HCEC 1CT (cell line): Measurements from ENCODE around the gene MBNL1.
A peak's percentile ranks its signal among the peaks of the same experiment; 100 is the strongest.
"Not testable (repeated sequence)": the region's sequence is repeated elsewhere in the genome, so short reads cannot be mapped to it uniquely, and the experiment has no call there.

ENCODE experiments used
- DNase-seq: peaks from one replicate; pipeline ENCODE4 v3.0.0-alpha.2; 2017

MBNL1 gene

DNA sequence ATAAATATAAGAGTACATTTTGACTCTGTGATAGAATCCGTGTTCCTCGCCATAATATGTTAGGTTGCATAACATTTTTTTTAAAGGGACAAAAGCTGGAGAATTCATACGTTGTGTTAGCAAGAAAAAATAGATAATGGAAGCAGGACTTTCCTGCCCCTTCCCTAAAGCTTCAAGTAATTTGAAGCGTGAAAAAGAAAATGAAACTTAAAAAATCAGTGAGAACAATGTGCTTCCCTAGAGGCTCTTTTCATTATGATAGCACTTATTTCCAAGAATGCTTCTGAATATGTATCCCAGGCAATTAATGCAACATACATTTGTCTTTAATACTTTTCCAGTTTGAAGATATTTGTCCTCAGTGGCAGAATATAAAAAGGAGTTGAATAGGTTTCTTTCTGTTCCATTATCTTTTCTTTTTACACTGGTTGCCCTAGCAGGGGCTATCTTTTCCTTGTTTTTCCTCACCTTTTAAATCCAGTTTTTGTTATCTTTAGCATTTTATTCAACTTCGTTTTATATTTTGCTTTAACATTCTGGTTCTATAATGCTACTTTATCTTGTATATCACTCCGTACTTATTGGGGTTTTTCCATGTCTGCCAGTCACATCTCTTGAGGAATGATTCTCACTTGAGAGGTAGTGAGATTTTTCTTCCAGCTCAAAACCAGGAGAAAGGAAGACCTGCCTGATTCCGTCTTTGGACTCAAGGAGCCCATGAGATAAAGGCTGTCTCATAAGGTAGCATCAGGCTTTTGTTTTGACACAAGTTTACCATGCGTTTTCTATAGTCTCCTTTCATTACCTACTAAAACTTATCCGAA is 113.8 kb downstream of the MBNL1 start:
- no peak for DNase-seq

DNA sequence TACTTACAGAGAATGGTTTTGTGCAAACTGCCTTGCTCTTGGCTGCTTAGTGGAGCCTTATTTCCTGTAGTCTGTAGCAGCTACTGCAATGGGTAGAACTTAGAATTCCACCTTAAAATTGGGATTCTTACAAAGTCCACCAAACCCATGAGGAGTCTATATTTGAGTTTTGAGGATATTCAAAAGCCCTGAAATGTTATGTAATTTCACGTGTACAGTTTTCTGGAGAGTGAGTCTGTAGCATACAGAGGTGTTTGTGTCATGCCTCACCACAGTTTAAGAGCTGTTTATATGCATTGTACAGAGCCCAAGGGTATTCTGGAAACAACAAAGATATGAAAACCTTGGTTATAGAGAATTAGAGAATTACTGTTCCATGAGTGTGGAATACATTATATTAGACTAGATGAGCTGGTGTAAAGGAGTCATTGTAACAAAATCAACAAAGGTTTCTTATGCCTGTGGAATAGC is 114.4 kb downstream of the MBNL1 start:
- DNase-seq = no peak

DNA sequence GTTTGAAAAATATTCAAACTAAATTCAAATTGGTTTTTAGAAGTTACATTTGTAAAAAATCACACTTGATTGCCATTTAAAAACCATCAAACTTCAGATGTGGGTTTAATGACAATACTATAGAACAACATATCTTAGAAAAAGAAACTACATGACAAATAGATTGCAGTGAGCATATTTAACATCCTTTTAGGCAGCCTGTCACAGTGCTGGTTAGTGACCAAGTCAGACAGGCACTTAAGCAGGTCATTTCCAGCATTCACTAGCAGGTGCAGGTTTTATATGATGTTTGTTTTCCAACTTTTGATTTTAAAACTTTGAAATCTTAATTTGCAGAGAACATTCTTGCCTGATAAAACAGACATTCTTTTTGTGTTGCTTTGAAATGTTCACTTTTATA is 115.7 kb downstream of the MBNL1 start:
- no peak for DNase-seq

DNA sequence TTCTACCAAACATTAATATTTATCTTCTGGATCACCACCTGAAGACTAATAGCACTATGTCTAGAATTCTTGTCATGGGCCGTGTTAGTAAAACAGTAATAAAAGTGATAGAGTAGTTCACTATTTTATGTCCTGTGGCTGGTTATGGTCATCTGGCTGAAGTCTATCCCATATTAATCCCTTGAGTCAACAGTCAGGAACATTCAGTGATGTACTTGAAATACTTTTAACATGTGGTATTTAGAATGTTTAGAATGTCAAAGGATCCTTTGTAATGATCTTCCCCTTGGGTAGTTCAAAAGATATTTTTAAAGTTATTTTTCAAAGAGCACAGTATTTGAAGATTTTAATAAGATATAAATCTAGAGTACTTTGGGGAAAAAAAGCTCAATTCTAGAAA is 117.0 kb downstream of the MBNL1 start:
- peak; percentile 90 for DNase-seq

DNA sequence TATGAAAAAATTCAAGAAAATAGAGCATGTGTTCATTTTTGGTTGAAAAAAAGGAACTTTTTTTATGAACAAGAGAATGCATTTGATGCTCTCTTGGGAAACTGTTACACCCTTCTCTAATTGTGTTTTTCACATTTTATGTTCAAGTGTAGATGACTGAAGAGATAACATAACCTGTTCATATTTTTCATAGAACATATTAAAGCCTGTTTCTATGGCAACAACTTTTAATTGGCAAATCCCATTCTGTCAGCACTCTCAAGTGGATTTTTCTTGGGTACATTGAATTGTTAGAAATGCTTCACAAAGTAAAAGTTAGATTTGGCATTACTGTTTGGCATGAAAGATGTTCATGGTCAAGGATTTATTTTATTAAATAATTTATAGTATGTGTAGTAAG is 117.5 kb downstream of the MBNL1 start:
- DNase-seq = no peak

DNA sequence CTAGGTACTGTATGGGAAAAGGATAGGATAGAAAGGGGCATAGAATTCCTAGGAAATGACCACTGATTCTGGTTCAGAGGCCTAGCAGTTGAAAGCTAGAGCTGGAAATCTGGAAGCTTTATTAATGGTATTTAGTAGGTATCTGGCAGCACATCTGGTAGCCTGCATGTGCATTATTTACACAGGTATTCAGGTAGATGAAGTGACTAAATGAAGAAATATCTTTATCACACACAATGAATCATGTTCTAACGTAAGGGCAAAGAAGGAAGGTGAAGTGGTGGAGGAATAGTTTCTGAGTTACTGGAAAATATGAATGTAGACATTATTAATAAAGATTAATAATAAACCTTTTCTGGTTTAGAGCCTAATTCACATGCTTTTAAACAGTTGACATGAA is 119.9 kb downstream of the MBNL1 start:
- DNase-seq = no peak

DNA sequence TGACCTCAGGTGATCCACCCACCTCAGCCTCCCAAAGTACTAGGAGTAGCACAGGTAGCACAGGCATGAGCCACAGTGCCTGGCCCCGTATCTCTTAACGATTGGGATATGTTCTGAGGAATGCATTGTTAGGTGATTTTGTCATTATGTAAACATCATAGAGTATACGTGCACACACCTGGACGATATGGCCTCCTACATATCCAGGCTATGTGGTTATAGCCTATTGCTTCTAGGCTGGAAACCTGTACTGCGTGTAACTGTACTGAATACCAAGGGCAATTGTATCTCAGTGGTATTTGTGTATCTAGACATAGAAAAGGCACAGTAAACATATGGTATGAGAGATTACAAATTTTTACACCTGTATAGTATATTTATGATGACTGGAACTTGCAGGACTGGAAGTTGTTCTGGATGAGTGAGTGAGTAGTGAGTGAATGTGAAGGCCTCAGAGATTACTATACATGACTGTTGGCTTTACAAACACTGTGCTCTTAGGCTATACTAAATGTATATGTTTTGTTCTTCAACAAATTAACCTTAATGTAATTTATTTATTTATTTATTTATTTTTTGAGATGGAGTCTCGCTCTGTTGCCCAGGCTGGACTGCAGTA is 120.7 kb downstream of the MBNL1 start:
- DNase-seq = no peak

DNA sequence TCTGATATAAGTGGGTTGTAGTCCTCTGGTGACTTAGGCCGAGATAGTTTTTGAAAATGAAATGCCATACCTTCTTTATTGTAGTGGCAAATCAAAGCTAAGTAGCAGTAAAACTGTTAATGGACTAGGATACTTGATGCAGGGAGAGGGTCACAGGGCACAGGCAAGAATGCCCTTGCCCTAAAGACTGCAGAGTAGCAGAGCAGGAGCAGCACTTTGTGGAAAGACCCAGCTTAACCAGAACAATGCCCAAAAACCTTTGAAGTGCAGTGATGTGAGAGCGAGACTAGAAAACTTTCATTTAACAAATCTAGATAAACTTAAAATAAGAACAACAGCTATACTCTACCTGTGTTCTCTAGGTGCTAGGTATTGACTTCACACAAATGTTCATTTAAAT is 121.9 kb downstream of the MBNL1 start:
- DNase-seq = no peak

DNA sequence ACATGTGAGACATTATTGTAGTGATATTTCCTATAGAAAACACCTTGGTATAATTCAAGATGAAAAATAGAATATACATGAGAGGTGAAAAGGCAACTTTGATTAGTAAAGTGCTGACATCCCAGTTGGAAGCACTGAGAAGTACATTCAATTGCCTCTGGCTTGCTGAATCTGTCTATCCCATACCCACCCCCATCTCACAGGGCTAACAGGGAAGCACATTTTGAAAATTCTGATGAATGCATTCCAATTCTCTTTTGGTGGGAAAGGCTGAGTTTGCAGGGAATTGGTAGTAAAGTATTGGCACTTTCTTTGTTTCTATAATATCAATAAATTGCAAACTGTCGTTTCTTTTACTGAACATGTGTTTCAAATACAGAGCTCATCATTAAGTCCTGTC is 122.9 kb downstream of the MBNL1 start:
- DNase-seq = no peak

DNA sequence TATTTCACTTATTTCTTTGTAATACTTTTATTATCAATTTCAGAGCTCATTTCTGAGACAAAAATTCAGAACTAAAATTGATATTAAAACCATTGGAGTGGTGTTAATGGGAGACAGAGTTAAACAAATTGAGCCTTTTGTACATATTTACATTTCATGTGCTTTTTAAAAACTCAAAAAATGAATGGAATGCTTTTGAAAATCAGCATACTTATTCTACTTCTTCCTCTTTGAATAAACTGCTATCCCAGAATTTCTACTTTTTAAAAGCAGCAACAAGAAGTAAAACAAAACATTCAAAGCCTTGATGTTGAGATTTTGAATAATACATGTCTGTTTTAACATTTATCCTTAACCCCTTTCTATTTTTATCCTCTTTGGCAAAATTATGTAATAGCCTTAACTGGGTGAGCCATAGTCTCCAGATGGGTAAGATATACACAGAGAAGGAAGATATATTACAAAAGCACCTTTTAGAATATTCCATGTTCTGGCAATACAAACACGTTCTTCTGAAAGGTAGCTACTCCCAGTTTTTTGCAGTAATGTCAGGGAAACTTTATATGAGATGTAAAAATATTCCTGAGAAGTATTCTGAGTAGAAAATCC is 123.6 kb downstream of the MBNL1 start:
- DNase-seq = peak; percentile 43

DNA sequence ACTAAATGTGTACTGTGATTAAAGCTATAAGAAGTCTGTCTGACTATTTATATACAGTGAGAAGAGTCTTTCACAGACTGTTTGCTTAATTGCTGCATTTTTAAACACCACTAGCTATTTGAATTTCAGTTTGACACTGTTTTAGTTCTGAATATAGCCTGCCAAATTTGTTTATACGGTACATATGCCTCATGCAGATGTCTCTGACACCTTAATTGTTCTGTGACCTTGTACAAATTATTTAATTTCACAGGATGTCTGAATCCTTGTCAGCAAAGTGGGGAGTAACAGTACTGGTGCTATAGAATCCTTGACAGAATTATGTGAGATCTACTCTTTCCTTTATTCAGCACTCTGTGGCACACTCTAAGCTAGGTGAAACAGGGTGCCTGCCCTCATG is 125.5 kb downstream of the MBNL1 start:
- DNase-seq = no peak

DNA sequence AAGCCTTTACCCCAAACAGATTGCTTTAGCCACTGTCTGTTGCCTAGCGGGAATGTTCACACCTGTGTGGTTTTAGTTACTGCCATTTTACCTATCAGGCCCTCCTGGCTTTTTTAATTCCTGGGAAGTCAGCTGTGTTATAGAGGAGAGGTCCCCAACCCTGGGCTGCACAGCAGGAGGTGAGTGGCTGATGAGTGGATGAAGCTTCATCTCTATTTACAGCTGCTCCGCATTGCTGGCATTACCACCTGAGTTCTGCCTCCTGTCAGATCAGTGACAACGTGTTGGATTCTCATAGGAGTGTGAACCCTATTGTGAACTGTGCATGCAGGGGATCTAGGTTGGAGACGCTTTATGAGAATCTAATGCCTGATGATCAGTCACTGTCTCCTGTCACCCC is 127.0 kb downstream of the MBNL1 start:
- DNase-seq = no peak

DNA sequence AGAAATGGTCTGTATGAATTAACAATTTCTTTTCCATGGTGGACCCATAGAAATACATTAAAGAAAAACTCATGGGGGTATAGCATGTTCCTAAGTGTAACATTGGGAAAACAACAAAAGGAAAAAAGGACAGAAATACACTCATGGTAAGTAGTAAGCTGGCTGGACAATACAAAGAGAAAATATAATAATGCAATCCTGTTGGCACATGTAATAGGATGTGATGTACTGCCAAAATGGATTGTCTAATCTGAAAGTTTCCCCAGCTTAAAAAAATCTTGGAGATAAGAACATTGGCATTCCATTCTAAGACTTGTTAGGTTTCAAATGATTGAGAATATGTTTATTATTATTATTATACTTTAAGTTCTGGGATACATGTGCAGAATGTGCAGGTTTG is 128.1 kb downstream of the MBNL1 start:
- no peak for DNase-seq

DNA sequence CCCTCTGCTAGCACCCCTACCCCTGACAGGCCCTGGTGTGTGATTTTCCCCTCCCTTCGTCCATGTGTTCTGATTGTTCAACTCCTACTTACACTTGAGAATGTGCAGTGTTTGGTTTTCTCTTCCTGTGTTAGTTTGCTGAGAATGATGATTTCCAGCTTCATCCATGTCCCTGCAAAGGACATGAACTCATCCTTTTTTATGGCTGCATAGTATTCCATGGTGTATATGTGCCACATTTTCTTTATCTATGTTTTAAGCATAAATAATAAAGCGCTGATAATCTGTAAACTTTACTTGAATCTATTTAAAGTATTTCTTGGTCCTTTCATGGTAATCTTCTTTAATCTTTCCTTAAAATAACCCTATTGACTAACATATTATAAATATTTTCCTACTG is 128.6 kb downstream of the MBNL1 start:
- DNase-seq = not testable (repeated sequence)

DNA sequence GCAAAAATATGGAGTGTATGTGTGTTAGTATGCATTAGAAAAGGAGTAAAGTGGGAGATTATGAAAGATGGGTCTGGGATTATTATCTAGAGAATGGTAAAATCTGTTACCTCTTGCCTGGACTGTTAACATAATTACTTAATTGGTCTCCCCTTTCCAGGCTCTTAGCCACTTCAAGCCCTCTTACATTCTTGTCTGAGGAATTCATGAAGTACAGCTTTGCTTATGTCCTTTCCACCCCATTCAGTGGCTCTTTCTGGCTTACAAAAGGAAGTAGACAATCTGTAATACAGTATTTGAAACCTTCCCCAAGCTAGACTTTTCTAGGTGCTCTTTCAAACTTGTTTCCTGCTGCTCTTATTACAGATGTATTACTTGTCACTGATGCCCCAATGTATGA is 129.8 kb downstream of the MBNL1 start:
- DNase-seq = no peak

DNA sequence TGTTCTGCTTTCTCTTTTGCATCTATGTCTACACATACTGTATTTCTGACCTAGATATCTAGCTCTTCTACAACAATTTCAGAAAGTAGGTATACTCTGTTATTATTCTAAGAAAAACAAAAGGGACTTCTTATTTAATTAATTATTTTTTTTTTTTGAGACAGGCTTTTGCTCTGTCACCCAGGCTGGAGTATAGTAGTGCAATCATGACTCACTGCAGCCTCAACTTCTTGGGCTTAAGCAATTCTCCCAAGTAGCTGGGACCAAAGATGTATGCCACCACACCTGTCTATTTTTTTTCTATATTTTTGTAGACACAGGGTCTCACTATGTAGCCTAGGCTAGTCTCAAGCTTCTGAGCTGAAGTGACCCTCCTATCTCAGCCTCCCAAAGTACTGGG is 130.6 kb downstream of the MBNL1 start:
- DNase-seq = peak; percentile 62

DNA sequence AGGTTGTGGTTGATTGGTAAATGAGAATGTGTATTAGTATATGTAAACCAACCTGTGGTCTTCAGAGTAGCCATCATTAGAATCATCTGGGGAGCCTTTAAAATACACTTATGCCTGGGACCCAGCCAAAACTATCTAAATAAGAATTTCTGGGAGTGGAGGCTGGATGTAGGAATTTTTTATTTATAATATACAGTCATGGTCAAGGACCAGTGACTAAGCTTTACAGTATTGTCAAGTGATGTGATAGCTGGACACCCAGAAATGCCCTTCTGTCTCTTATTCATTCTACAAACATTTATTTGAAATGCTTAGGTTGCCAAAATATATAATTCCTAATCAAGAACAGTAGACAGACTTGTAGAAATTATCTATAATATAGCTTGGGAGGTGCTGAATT is 132.2 kb downstream of the MBNL1 start:
- peak; percentile 82 for DNase-seq

DNA sequence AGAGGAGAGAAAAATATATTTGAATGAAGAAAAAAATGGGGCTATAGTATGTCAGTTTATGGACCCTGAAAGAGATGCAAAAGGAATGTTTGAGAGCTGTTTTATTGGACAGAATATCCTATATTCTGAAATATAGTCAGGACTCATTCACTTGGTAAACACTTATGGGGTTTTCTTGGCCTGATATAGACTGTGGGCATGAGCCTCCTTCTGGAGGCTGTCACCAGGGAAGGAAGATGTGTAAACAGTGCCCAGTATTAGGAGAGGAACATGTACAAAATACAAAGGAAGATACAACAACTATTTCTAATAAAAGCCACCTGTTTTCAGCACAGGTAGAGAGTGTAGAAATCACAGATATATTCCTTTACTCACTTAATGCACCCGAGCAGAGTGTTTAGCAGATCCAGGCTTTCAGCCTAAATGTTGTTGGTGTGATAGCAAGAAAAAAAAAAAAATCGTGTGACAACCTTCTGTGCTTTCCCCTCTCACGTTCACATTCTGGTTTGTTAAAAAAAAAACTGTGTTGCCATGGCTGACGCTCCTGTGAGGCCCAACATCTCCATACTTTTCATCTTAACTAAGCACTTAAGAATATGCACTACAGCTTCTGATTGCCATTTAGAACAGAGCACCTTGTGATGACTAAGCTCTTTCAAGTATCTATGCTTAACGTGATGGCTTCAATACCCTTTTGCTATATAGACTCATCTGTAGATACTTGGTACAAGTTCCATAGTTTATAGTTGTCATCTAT is 134.1 kb downstream of the MBNL1 start:
- peak; percentile 39 for DNase-seq

DNA sequence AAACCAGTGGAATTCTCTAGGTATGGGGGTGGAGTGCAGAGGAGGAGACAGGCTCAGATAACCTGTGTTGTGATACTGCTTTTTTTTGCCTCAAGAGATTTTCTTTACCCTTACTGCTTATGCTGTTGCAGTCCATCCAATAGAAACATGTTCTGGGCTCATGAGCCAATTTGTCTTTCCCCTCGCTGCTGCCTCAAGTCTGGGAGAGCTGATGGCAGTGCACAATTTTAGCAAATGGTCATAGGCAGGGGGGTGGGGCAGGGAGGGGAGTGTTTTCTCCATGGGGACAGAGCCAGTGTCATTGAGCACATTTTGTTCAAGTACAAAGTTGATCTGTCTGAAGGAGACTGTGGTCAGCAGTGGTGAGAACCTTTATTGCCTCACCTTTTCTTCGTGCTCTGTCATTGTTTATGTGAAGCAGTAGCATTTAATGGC is 134.9 kb downstream of the MBNL1 start:
- DNase-seq = no peak

DNA sequence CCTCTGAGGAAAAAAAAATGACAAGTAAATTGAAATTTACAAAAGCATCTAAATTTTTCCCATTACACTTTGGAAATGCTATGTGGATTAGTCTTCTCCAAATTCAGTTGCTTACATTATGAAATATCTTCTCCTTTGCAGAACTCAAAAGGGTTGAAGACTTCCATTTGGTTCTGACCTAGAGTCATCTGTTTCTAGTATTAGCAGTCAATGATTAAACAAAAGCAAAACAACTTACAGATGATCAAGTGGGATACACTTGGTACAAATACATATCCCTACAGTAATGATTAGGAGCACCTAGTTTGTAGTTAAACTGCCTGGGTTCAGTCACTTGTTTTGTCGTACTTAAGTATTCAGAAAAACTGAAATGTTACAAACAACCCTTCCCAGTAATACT is 136.2 kb downstream of the MBNL1 start:
- no peak for DNase-seq

DNA sequence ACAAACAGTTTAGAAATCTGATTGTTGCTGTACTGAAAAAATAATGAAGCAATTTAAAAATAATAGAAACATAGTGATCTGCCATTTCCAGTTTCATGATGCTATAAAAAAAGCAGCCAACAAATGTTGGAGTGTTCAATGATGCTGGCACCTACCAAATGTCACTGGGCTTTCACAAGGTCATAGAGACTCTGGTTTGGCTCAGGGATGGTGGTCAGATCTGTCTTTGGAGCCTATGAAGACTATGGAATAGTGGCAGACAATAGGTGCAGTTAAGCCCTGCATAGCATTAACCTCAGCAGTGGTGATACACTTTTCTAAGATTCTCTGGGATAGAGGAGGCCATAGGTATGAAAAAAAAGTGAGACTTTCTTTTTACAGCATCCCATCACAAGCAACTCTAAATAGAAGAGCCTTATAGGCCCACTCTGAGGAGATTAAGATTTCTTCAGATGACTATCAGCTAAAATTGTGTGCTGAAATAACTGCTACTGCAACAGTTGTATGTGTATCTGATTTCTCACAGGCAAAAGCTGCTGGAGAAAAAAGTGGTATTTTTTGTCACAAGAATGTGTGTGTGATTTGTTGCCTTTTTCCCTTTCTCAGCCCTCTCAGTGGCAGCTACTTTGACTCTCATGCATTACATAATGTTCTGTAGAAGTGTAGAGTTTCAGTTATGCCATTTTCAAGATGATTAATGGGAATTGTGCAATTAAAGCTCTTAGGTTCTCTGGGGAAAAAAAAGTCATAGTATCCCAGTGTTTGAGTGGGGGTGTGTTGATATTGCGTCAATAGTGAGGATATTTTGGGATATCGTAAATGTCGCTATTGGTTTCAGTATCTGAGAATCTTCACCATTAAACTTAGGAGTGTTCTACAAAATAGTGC is 137.4 kb downstream of the MBNL1 start:
- DNase-seq = peak; percentile 96

DNA sequence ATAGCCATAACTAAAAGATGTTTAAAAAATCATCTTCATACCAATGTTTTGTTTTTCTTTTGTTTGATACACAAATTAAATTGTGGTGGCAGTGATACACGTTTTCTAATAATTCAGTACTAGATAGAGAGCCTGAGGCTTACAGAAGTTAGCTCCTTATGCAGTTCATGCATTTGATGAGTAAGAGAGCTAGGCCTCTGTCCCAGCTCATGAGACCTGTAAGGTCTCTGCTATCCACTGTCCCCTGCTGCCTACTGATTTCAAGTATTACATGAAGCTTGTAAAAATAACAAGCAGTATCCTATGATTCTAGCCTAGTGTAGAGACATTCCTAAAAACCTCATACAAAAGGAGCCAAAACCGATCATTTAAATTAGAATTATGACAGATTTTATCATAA is 144.5 kb downstream of the MBNL1 start:
- DNase-seq = no peak
